Upper lobe of left lung (tissue), 6 donors: ENCODE results near the gene MARCHF9. TPM values are rescaled to one million over a fixed set of nuclear protein-coding genes. Genes with fewer than 3 reads are reported as not detected.
A peak's percentile ranks its signal among the peaks of the same experiment; 100 is the strongest.

ENCODE experiments used
- ATAC-seq, 2 donors: fragments of 200-7000 bp; cut with Tn5 transposase; one replicate each; pipeline ENCODE4 v1.9.1; 2022; ENCODE audit warnings: mild to moderate bottlenecking in 2 of 2, moderate library complexity in 2 of 2; ENCODE audit not compliant: low FRiP score in 2 of 2
- DNase-seq, 2 donors: peaks; one replicate each; pipeline ENCODE4 v3.0.0-alpha.2; 2019 to 2020
- H3K27ac ChIP-seq, 4 donors: fragments of 200-600 bp; sonication (generic); one replicate each; pipeline ENCODE4 v1.5.1; 2016 to 2019
- H3K27me3 ChIP-seq, 4 donors: fragments of 200-600 bp; sonication (generic); one replicate each; pipeline ENCODE4 v1.5.1; 2017 to 2019
- H3K36me3 ChIP-seq, 4 donors: fragments of 200-600 bp; sonication (generic); one replicate each; pipeline ENCODE4 v1.5.1; 2016 to 2019
- H3K4me1 ChIP-seq, 4 donors: fragments of 200-600 bp; sonication (generic); one replicate each; pipeline ENCODE4 v1.5.1; 2018 to 2019
- H3K4me3 ChIP-seq, 4 donors: fragments of 200-600 bp; sonication (generic); one replicate each; pipeline ENCODE4 v1.5.1; 2017 to 2019; ENCODE audit warnings: mild to moderate bottlenecking in 2 of 4, moderate library complexity in 1 of 4
- H3K9me3 ChIP-seq, 4 donors: fragments of 200-600 bp; sonication (generic); one replicate each; pipeline ENCODE4 v1.5.1; 2018 to 2019
- EP300 ChIP-seq, 4 donors: sonication (generic); formaldehyde crosslinking; IDR thresholded peaks; one replicate each; pipeline ENCODE4 v1.5.1; 2017; ENCODE audit warnings: antibody characterized with exemption in 4 of 4, control low read depth in 2 of 4
- POLR2A ChIP-seq, 4 donors: fragments of 450-650 bp; IDR thresholded peaks; one replicate each; pipeline ENCODE4 v1.5.1; 2016 to 2017; ENCODE audit warnings: antibody characterized with exemption in 4 of 4, mild to moderate bottlenecking in 2 of 4
- POLR2AphosphoS5 ChIP-seq, 2 donors: sonication (generic); formaldehyde crosslinking; IDR thresholded peaks; one replicate each; pipeline ENCODE4 v1.5.1; 2017; ENCODE audit warnings: antibody characterized with exemption in 2 of 2
- WGBS, 2 donors: methylation state at CpG; one replicate each; pipeline ENCODE4 v1.1.5; 2017 to 2018; 5-methylcytosine and 5-hydroxymethylcytosine counted together
- total RNA-seq, 6 donors: library from RNA; depleted of rRNA in 4 of 6; stranded (reverse); fragments of >200 nt in 4 of 6; gene quantifications; one replicate each; pipeline versions ENCODE4 v1.1.0 to v1.2.1, GENCODE V29; 2016 to 2021
- TF ChIP-seq, protein P1 (sequence below), 6 experiments: fragments of 450-650 bp in 4 of 6; fragments of 200-600 bp in 2 of 6; sonication (generic) in 2 of 6; IDR thresholded peaks; one replicate each; pipeline ENCODE4 v1.5.1; 2016 to 2019; ENCODE audit warnings: antibody characterized with exemption in 6 of 6
- donor health status: DM: no; HTN: no; CAD: no; lungs with moderate emphysema.
- donor health status: DM: no; HTN: yes; CAD: no; lungs with severe emphysema.

MARCHF9 gene
- total RNA-seq, 6 donors from 2014 or later, result 15.4 to 36.7 (median 21.3) TPM

DNA sequence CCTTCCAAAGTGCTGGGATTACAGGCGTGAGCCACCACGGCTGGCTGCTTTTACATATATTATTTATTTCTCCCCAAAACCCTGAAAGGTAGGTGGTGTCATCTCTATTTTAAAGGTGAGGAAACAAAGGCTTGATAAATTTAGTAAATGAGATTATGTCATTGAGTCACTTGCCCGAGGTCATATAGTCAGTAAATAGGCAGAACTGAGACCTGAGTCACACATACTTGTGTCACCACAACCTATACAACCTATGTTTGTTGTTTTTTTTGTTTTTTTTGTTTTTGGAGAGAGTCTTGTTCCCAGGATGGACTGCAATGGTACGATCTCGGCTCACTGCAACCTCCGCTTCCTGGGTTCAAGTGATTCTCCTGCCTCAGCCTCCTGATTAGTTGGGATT lies 40.5 kb downstream of the MARCHF9 start:
- ATAC-seq (no peak), DNase-seq (no peak)
- H3K36me3 ChIP-seq, result peaks cover 8 to 89% (median 54%) of the 10 kb centered on the region in 4 donors
- no peak overlapping the region for H3K4me3 ChIP-seq
- TF ChIP-seq EP300 (IDR thresholded peaks at IDR 0.05), result no peak
- no peak for TF ChIP-seq POLR2A (IDR thresholded peaks at IDR 0.05)
- TF ChIP-seq, protein P1, sequence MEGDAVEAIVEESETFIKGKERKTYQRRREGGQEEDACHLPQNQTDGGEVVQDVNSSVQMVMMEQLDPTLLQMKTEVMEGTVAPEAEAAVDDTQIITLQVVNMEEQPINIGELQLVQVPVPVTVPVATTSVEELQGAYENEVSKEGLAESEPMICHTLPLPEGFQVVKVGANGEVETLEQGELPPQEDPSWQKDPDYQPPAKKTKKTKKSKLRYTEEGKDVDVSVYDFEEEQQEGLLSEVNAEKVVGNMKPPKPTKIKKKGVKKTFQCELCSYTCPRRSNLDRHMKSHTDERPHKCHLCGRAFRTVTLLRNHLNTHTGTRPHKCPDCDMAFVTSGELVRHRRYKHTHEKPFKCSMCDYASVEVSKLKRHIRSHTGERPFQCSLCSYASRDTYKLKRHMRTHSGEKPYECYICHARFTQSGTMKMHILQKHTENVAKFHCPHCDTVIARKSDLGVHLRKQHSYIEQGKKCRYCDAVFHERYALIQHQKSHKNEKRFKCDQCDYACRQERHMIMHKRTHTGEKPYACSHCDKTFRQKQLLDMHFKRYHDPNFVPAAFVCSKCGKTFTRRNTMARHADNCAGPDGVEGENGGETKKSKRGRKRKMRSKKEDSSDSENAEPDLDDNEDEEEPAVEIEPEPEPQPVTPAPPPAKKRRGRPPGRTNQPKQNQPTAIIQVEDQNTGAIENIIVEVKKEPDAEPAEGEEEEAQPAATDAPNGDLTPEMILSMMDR (IDR thresholded peaks at IDR 0.05), result no peak
- TF ChIP-seq POLR2AphosphoS5 (IDR thresholded peaks at IDR 0.05), result no peak
- 93 to 96% methylated on average over 6 of the region's 6 CpGs for WGBS, 2 donors
- H3K9me3 ChIP-seq, result no peaks in the 10 kb centered on the region
- H3K27ac ChIP-seq, result no peak overlapping the region
- no peaks in the 10 kb centered on the region for H3K27me3 ChIP-seq
- peaks cover 0 to 18% (median 8%) of the 10 kb centered on the region in 4 donors for H3K4me1 ChIP-seq

DNA sequence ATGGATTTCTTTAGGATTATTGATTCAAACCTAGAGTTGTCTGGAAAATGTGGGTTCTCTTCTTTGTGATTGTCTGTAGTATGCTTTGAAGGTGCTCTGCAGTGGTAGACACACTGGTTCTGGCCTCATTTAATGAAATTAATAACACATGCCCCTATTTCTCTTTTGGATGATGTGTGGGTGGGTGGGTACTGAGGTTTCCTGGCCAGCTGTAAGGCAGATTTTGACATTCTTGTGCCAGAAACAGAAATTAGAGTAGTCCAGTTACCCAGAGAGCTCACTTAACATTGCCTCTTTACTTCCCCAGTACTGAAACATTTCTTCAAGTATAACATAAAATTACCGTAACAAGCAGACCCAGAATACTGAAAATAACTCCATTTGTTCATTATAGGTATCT lies 42.1 kb downstream of the MARCHF9 start:
- no peaks in the 10 kb centered on the region for H3K9me3 ChIP-seq
- DNase-seq (no peak), ATAC-seq (no peak)
- peak overlapping the region in 1 of 4 donors; percentile 7 for H3K27ac ChIP-seq
- no peak overlapping the region for H3K4me3 ChIP-seq
- H3K27me3 ChIP-seq, result no peaks in the 10 kb centered on the region
- TF ChIP-seq, protein P1 (IDR thresholded peaks at IDR 0.05), result no peak
- TF ChIP-seq EP300 (IDR thresholded peaks at IDR 0.05), result no peak
- TF ChIP-seq POLR2AphosphoS5 (IDR thresholded peaks at IDR 0.05), result no peak
- no peak for TF ChIP-seq POLR2A (IDR thresholded peaks at IDR 0.05)
- peaks cover 0 to 18% (median 8%) of the 10 kb centered on the region in 4 donors for H3K4me1 ChIP-seq
- H3K36me3 ChIP-seq, result peaks cover 8 to 96% (median 66%) of the 10 kb centered on the region in 4 donors
- whole genome bisulfite sequencing, 2 donors, result 93 to 100% methylated on average over 1 of the region's 1 CpG

DNA sequence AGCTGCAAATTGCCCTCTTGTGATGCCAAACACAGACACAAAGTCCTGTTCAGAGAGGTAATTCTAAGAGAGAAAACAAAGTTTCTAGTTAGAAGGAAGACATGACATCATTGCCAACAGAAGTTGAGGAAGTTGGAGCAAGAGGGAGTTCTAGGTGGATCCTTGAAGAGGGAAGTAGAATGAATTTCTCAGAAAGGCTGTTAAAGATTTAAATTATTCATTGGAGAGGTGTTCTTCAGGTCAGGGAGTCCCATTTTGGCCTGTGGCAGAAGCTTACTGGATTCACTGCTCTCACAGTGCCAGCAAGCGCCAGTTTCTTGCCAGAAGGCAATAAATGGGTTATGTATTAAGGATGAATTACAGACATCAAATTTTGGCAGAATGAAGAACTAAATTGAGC lies 43.0 kb downstream of the MARCHF9 start:
- Histone ChIP-seq H3K4me3 (no peak overlapping the region), H3K4me1 (peaks cover 0 to 18% (median 8%) of the 10 kb centered on the region in 4 donors), H3K27me3 (no peaks in the 10 kb centered on the region), H3K9me3 (no peaks in the 10 kb centered on the region), H3K27ac (peak overlapping the region in 2 of 4 donors; percentile 16 to 43), H3K36me3 (peaks cover 8 to 97% (median 70%) of the 10 kb centered on the region in 4 donors)
- ATAC-seq (no peak), DNase-seq (no peak)
- 71 to 88% methylated on average over 1 of the region's 1 CpG for WGBS, 2 donors
- TF ChIP-seq EP300 (IDR thresholded peaks at IDR 0.05), result peak in 2 of 4 donors; percentile 3 to 27
- no peak for TF ChIP-seq POLR2AphosphoS5 (IDR thresholded peaks at IDR 0.05)

DNA sequence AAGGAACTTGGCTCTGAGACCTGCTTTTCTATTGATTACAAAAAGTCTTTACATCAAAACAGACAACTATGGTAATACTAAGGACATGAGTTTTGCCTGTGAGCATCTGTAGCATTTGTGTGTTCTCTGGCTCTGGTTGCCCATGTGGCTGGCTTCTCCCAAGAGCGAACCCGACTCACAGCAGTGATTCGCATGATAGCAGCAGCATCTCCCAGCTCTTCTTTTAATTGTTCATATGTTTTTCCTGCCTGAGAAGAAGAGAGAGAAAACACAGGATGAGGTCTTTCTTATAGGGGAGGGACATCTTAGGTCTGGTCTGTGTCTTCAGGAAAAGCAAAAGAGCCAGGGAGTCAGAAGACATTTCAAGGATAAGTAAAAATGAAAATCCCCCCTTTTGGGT lies 46.1 kb downstream of the MARCHF9 start:
- TF ChIP-seq EP300 (IDR thresholded peaks at IDR 0.05) (no peak), POLR2AphosphoS5 (IDR thresholded peaks at IDR 0.05) (no peak), POLR2A (IDR thresholded peaks at IDR 0.05) (no peak)
- TF ChIP-seq, protein P1 (IDR thresholded peaks at IDR 0.05), result no peak
- Histone ChIP-seq H3K4me3 (no peak overlapping the region), H3K27me3 (no peaks in the 10 kb centered on the region), H3K27ac (no peak overlapping the region), H3K36me3 (peaks cover 8 to 83% (median 71%) of the 10 kb centered on the region in 4 donors), H3K4me1 (peaks cover 0 to 21% (median 9%) of the 10 kb centered on the region in 4 donors), H3K9me3 (no peaks in the 10 kb centered on the region)
- WGBS, 2 donors, result 96 to 100% methylated on average over 3 of the region's 3 CpGs
- ATAC-seq (no peak), DNase-seq (no peak)

DNA sequence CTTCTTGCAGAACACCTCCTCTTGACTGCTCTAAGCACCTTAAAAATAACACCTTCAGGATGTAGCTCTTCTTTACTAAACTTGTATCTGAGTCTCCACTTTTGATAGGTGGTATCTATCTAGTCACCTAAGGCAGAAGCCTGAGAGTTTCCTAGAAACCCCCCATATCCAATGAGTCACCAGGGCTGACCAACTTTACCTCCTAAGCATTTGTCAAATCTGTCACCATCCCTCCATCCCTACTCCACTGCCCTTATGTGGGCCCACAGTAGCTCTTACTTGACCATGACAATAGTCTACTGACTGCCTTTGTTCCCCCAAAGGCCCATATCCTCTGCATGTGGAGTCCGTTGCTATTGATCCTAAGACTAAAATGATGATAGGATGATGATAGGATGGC lies 47.7 kb downstream of the MARCHF9 start:
- WGBS, 2 donors, result 80 to 100% methylated on average over 1 of the region's 1 CpG
- Histone ChIP-seq H3K27ac (no peak overlapping the region), H3K36me3 (peaks cover 6 to 87% (median 73%) of the 10 kb centered on the region in 4 donors), H3K4me3 (no peak overlapping the region), H3K9me3 (no peaks in the 10 kb centered on the region), H3K27me3 (no peaks in the 10 kb centered on the region), H3K4me1 (peaks cover 0 to 13% (median 6%) of the 10 kb centered on the region in 4 donors)
- TF ChIP-seq EP300 (IDR thresholded peaks at IDR 0.05) (no peak), POLR2AphosphoS5 (IDR thresholded peaks at IDR 0.05) (no peak), POLR2A (IDR thresholded peaks at IDR 0.05) (no peak)
- TF ChIP-seq, protein P1 (IDR thresholded peaks at IDR 0.05), result no peak
- ATAC-seq, result no peak
- no peak for DNase-seq
